SK-N-MC (cell line): ENCODE data around the gene PTPRM.

Source experiments
- EZH2 ChIP-seq: fragments of 200-600 bp; sonication (generic); IDR thresholded peaks from one replicate; pipeline ENCODE4 v1.6.1; 2017; ENCODE audit warnings: antibody characterized with exemption
- POLR2AphosphoS5 ChIP-seq: IDR thresholded peaks from 2 replicates; pipeline ENCODE4 v1.6.1; 2012; ENCODE audit warnings: mild to moderate bottlenecking, low read depth, low read length, borderline replicate concordance

DNA sequence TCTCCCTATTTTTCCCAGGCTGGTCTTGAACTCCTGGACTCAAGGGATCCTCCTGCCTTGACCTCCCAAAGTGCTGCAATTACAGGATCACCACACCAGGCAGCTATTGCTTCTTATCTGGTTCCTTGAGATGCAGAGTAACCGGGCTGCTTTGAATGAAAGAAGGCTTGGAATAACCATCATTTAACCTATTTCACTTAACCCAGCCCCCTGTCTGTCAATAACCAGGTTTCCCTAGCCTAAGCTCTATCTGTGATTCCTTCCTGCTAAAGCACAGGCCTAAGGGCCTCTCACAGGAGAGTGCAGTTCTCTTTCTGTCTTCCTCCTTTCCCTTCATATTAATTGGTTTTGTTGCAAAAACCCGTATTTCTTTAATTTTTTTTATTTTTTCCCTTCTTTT lies 648.6 kb downstream of the PTPRM start:
- no peak for TF ChIP-seq EZH2
- TF ChIP-seq POLR2AphosphoS5, result no peak
